HG02642 (cell line): ENCODE data around the gene EPAS1.

ENCODE experiments used
- ATAC-seq: cut with Tn5 transposase; IDR thresholded peaks from one replicate; pipeline ENCODE4 v1.9.1; 2021; ENCODE audit warnings: mild to moderate bottlenecking; ENCODE audit not compliant: unreplicated experiment, poor library complexity

Gene EPAS1

GRCh38 chr2:46336283-46336959 is 39.2 kb downstream of the EPAS1 start:
- ATAC-seq, result no peak

- ATAC-seq, result no peak
Observed at GRCh38 chr2:46337208-46337994, 40.2 kb downstream of the EPAS1 start.

- ATAC-seq, result no peak
Observed at GRCh38 chr2:46338674-46339073, 41.5 kb downstream of the EPAS1 start.

GRCh38 chr2:46339200-46339599 is 42.0 kb downstream of the EPAS1 start:
- ATAC-seq, result no peak

GRCh38 chr2:46339676-46340459 is 42.7 kb downstream of the EPAS1 start:
- ATAC-seq, result no peak

GRCh38 chr2:46340740-46341420 is 43.7 kb downstream of the EPAS1 start:
- no peak for ATAC-seq

GRCh38 chr2:46342566-46343315 is 45.5 kb downstream of the EPAS1 start:
- ATAC-seq, result no peak

GRCh38 chr2:46344706-46345105 is 47.5 kb downstream of the EPAS1 start:
- no peak for ATAC-seq

GRCh38 chr2:46345775-46346174 is 48.6 kb downstream of the EPAS1 start:
- ATAC-seq, result no peak

- no peak for ATAC-seq
Observed at GRCh38 chr2:46346719-46347118, 49.5 kb downstream of the EPAS1 start.

GRCh38 chr2:46347648-46348280 is 50.6 kb downstream of the EPAS1 start:
- no peak for ATAC-seq

GRCh38 chr2:46349115-46349547 is 51.9 kb downstream of the EPAS1 start:
- ATAC-seq, result no peak

- no peak for ATAC-seq
Observed at GRCh38 chr2:46350029-46350689, 53.0 kb downstream of the EPAS1 start.

- ATAC-seq, result no peak
Observed at GRCh38 chr2:46351098-46351749, 54.0 kb downstream of the EPAS1 start.

- no peak for ATAC-seq
Observed at GRCh38 chr2:46351750-46352138, 54.5 kb downstream of the EPAS1 start.

GRCh38 chr2:46352621-46353020 is 55.4 kb downstream of the EPAS1 start:
- ATAC-seq, result no peak

GRCh38 chr2:46353509-46353908 is 56.3 kb downstream of the EPAS1 start:
- no peak for ATAC-seq

- no peak for ATAC-seq
Observed at GRCh38 chr2:46355756-46356155, 58.5 kb downstream of the EPAS1 start.
